ENCODE results near the gene RGS17.

RGS17 gene

GRCh38 chr6:153085239-153085638, 45.8 kb downstream of the RGS17 start:
- Histone ChIP-seq H2AFZ (ENCODE audit: low read depth, low read length) (no peak overlapping the region), H3K4me1 (ENCODE audit: low read length) (no peaks in the 10 kb centered on the region), H3K27ac (ENCODE audit: low read length) (no peak overlapping the region), H3K4me3 (ENCODE audit: low read length) (no peak overlapping the region), H3K9ac (ENCODE audit: low read length) (no peak overlapping the region), H3K36me3 (replicated peaks; ENCODE audit: low read depth, low read length) (no peaks in the 10 kb centered on the region), H4K20me1 (ENCODE audit: insufficient read depth, low read length) (no peaks in the 10 kb centered on the region), H3K9me3 (ENCODE audit: insufficient read depth, low read length) (no peaks in the 10 kb centered on the region), H3K79me2 (ENCODE audit: low read length) (no peaks in the 10 kb centered on the region), H3K27me3 (ENCODE audit: low read depth, low read length) (no peaks in the 10 kb centered on the region), H3K4me2 (ENCODE audit: low read length) (no peak overlapping the region)
- TF ChIP-seq EZH2phosphoT487 (IDR thresholded peaks at IDR 0.05; ENCODE audit: low read depth) (no peak), CTCF (IDR thresholded peaks at IDR 0.05; ENCODE audit: low read depth, low read length) (no peak)

- Histone ChIP-seq H3K27ac (ENCODE audit: low read length) (no peak overlapping the region), H4K20me1 (ENCODE audit: insufficient read depth, low read length) (no peaks in the 10 kb centered on the region), H3K79me2 (ENCODE audit: low read length) (no peaks in the 10 kb centered on the region), H3K4me3 (ENCODE audit: low read length) (no peak overlapping the region), H3K36me3 (replicated peaks; ENCODE audit: low read depth, low read length) (no peaks in the 10 kb centered on the region), H3K9me3 (ENCODE audit: insufficient read depth, low read length) (no peaks in the 10 kb centered on the region), H3K4me2 (ENCODE audit: low read length) (no peak overlapping the region), H3K9ac (ENCODE audit: low read length) (no peak overlapping the region), H3K4me1 (ENCODE audit: low read length) (no peaks in the 10 kb centered on the region), H2AFZ (ENCODE audit: low read depth, low read length) (no peak overlapping the region), H3K27me3 (ENCODE audit: low read depth, low read length) (no peaks in the 10 kb centered on the region)
- TF ChIP-seq EZH2phosphoT487 (IDR thresholded peaks at IDR 0.05; ENCODE audit: low read depth) (no peak), CTCF (IDR thresholded peaks at IDR 0.05; ENCODE audit: low read depth, low read length) (no peak)
These were observed 46.7 kb downstream of the RGS17 start for GRCh38 chr6:153084393-153084792.

- H3K4me1 ChIP-seq (ENCODE audit: low read length) = no peaks in the 10 kb centered on the region
- no peak overlapping the region for H3K4me3 ChIP-seq (ENCODE audit: low read length)
- H3K9ac ChIP-seq (ENCODE audit: low read length) = no peak overlapping the region
- H3K27ac ChIP-seq (ENCODE audit: low read length) = no peak overlapping the region
- H3K79me2 ChIP-seq (ENCODE audit: low read length) = no peaks in the 10 kb centered on the region
- no peaks in the 10 kb centered on the region for H3K9me3 ChIP-seq (ENCODE audit: insufficient read depth, low read length)
- H2AFZ ChIP-seq (ENCODE audit: low read depth, low read length) = no peak overlapping the region
- H4K20me1 ChIP-seq (ENCODE audit: insufficient read depth, low read length) = no peaks in the 10 kb centered on the region
- TF ChIP-seq CTCF (IDR thresholded peaks at IDR 0.05; ENCODE audit: low read depth, low read length) = no peak
- TF ChIP-seq EZH2phosphoT487 (IDR thresholded peaks at IDR 0.05; ENCODE audit: low read depth) = no peak
- no peaks in the 10 kb centered on the region for H3K36me3 ChIP-seq (replicated peaks; ENCODE audit: low read depth, low read length)
- no peaks in the 10 kb centered on the region for H3K27me3 ChIP-seq (ENCODE audit: low read depth, low read length)
- no peak overlapping the region for H3K4me2 ChIP-seq (ENCODE audit: low read length)
These were observed 47.2 kb downstream of the RGS17 start for GRCh38 chr6:153083869-153084268.

GRCh38 chr6:153081914-153082313, 49.2 kb downstream of the RGS17 start:
- H3K9ac ChIP-seq (ENCODE audit: low read length) = no peak overlapping the region
- no peak overlapping the region for H3K27ac ChIP-seq (ENCODE audit: low read length)
- H3K4me2 ChIP-seq (ENCODE audit: low read length) = no peak overlapping the region
- no peak overlapping the region for H2AFZ ChIP-seq (ENCODE audit: low read depth, low read length)
- no peaks in the 10 kb centered on the region for H3K79me2 ChIP-seq (ENCODE audit: low read length)
- H3K9me3 ChIP-seq (ENCODE audit: insufficient read depth, low read length) = no peaks in the 10 kb centered on the region
- H3K4me3 ChIP-seq (ENCODE audit: low read length) = no peak overlapping the region
- no peaks in the 10 kb centered on the region for H3K4me1 ChIP-seq (ENCODE audit: low read length)
- no peaks in the 10 kb centered on the region for H4K20me1 ChIP-seq (ENCODE audit: insufficient read depth, low read length)
- no peaks in the 10 kb centered on the region for H3K27me3 ChIP-seq (ENCODE audit: low read depth, low read length)
- TF ChIP-seq EZH2phosphoT487 (IDR thresholded peaks at IDR 0.05; ENCODE audit: low read depth) = no peak
- no peak for TF ChIP-seq CTCF (IDR thresholded peaks at IDR 0.05; ENCODE audit: low read depth, low read length)
- H3K36me3 ChIP-seq (replicated peaks; ENCODE audit: low read depth, low read length) = no peaks in the 10 kb centered on the region
